Stimulated activated naive CD8-positive, alpha-beta T cell treated with anti-CD3 and anti-CD28 coated beads, Interleukin-15, amount 100 ng/mL, for 72 hours (primary cell): ENCODE results near the gene CLEC10A.
"Not testable (repeated sequence)": the region's sequence is repeated elsewhere in the genome, so short reads cannot be mapped to it uniquely, and the experiment has no call there.

Source experiments
- ATAC-seq: fragments of 150-1000 bp; cut with Tn5 transposase; 2 replicates; pipeline ENCODE4 v1.10.0; 2021; ENCODE audit warnings: mild to moderate bottlenecking, moderate library complexity
- DNase-seq, 2 donors: peaks; one replicate each; pipeline ENCODE4 v3.0.0; 2021 to 2022
- H3K27ac Mint-ChIP-seq, 2 donors: one replicate each; pipeline ENCODE4 v1.8.0; 2022; ENCODE audit warnings: mild to moderate bottlenecking in 2 of 2, mixed read lengths in 2 of 2, moderate library complexity in 2 of 2
- H3K27me3 Mint-ChIP-seq: one replicate; pipeline ENCODE4 v1.8.0; 2022; ENCODE audit warnings: mixed read lengths
- H3K4me1 Mint-ChIP-seq: one replicate; pipeline ENCODE4 v1.8.0; 2022; ENCODE audit warnings: mild to moderate bottlenecking, mixed read lengths
- H3K4me3 Mint-ChIP-seq, 2 donors: one replicate each; pipeline ENCODE4 v1.8.0; 2022; ENCODE audit warnings: mild to moderate bottlenecking in 2 of 2, mixed read lengths in 2 of 2, moderate library complexity in 1 of 2
- H3K9me3 Mint-ChIP-seq, 2 donors: one replicate each; pipeline ENCODE4 v1.8.0; 2022; ENCODE audit warnings: mixed read lengths in 2 of 2

Gene CLEC10A

DNA sequence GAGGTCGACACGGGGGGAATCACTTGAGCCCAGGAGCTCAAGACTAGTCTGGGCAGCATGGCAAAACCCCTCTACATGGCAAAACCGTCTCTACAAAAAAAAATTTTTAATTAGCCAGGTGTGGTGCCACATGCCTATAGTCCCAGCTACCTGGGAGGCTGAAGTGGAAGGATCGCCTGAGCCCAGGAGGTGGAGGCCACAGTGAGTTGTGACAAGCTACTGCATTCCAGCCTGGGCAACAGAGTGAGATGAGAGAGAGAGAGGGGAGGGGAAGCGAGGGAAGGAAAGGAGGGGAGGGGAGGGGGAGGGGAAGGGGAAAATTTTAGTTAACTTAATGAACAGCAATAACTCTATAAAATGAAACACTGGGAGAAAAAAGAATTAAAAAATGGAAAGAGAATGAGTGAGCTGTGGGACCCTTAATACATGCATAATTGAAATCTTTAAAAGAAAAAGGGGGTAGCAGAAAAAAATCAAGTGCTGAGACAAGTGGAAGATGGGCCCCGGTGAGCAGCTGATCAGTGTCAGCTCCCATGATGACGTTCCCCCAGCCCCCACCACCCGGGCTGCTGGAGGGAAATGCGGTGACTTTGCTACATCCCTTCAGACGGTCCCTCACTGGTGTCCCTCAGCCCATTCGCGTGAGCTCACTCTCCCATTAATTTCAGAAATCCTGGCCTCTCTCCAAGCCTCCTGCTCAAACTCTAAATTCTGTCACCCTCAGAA is 31.9 kb upstream of the CLEC10A start:
- Mint-ChIP-seq H3K27me3 (no peaks in the 10 kb centered on the region), H3K9me3 (no peaks in the 10 kb centered on the region), H3K4me1 (peaks cover 11% of the 10 kb centered on the region), H3K27ac (no peak overlapping the region), H3K4me3 (no peak overlapping the region)
- DNase-seq (no peak), ATAC-seq (no peak)

DNA sequence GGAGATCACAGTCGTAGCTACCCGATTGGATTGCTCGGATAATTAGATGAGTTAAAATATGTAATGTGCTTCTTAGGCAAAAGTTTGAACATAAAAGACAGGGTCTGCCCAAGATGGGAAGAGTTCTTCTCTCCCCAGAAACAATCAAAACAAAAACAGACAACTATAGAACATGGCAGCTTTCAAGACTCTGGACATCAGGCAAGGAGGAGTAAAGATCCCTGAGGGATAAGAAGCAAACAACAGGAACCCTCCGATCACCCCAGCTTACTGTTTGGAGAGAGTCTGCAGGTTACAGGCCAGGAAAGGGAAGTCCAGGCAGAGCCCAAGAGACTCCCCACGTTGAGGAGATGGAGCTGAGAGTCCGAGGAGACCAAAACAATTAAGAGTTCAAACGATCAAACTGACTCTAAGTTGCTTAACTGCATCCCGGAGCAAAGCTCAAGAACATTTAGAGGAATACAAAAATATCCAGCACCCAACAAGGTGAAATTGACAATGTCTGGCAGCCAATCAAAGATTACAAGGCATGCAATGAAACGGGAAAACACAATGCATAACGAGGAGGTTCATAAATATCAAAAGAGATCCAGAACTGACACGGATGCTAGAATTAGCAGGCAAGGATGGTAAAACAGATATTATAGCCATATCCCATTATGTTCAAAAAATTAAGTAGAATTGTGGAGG is 30.7 kb upstream of the CLEC10A start:
- Mint-ChIP-seq H3K27me3 (no peaks in the 10 kb centered on the region), H3K4me3 (no peak overlapping the region), H3K9me3 (no peaks in the 10 kb centered on the region), H3K27ac (no peak overlapping the region), H3K4me1 (peaks cover 11% of the 10 kb centered on the region)
- no peak for DNase-seq
- ATAC-seq, result no peak

DNA sequence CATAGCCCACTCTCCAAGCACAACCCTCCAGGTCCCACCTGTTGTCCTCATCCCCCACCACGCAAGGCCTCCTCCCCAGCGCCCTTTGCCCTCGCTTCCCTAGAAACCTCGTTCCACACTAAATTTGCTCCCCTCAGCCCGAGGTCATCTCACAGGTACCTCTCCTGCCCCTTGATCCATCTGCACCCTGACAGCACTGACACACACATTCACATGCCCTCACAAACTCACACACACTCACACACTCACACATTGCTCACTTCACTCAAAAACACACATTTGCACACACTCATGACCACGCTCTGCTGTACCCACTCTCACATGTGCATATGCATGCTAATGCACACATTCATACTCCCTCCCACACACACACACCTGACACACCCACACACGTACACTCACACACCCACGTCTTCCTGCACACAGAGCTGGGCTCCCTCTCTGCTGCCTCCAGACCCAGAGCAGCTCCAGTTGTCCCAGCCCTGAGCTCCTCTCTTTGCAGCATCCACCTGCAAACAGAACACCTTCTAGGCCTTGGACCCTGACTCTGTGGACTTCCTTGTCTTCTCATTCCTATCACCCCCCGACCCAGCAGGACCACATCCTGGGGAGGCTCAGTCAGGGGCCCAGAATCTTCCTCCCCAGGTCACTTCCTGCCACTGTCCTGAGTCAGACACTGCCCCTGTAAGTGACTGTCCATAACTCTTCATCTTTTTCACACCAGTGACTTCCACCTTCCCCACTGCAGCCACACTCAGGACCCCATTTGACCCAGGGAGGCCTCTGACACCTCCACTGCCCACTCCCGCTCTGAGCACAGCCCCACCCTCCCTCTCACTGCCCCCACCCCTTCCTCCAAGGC is 29.6 kb upstream of the CLEC10A start:
- ATAC-seq, result no peak
- no peak for DNase-seq
- Mint-ChIP-seq H3K4me1 (peaks cover 11% of the 10 kb centered on the region), H3K9me3 (no peaks in the 10 kb centered on the region), H3K27ac (no peak overlapping the region), H3K4me3 (no peak overlapping the region), H3K27me3 (no peaks in the 10 kb centered on the region)

DNA sequence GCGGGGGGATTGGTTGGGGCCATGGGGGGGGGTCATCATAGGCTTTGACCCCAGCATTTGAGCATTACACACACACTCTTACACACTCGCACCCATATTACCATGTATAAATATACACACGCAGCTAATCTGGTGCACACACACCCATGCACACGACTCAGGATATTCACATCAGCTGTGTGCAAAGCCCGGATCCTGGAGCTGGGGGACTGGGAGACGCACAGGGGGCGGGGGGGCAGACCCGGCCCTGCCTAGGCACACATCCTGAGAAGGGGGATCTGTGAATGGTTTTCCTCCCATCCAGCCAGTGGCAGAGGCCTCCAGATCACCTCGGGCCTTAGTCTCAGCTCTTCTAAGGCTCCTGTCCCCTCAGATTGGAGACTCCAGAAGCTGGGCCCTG is 28.9 kb upstream of the CLEC10A start:
- DNase-seq (no peak), ATAC-seq (no peak)
- Mint-ChIP-seq H3K9me3 (no peaks in the 10 kb centered on the region), H3K27me3 (no peaks in the 10 kb centered on the region), H3K4me3 (no peak overlapping the region), H3K4me1 (peaks cover 11% of the 10 kb centered on the region), H3K27ac (no peak overlapping the region)

DNA sequence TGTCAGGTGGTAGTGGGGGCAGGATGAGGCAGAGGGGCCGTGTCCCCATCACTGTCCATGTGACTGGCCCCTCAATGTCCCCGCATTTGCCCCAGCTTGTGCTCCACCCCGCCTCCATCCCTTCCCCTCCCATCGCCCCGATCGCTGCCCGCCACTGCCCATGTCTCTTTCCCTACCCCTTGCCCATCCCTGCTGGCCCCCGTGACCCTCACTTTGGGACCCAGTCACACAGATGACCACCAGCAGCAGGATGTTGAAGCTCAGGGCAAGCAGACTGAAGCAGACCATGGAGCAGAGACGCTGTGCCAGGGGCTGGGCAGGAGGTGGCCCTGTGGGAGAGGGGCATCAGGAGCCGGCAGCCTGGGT is 28.5 kb upstream of the CLEC10A start:
- Mint-ChIP-seq H3K27ac (no peak overlapping the region), H3K27me3 (no peaks in the 10 kb centered on the region), H3K9me3 (no peaks in the 10 kb centered on the region), H3K4me3 (no peak overlapping the region), H3K4me1 (peaks cover 11% of the 10 kb centered on the region)
- ATAC-seq, result no peak
- DNase-seq, result no peak

DNA sequence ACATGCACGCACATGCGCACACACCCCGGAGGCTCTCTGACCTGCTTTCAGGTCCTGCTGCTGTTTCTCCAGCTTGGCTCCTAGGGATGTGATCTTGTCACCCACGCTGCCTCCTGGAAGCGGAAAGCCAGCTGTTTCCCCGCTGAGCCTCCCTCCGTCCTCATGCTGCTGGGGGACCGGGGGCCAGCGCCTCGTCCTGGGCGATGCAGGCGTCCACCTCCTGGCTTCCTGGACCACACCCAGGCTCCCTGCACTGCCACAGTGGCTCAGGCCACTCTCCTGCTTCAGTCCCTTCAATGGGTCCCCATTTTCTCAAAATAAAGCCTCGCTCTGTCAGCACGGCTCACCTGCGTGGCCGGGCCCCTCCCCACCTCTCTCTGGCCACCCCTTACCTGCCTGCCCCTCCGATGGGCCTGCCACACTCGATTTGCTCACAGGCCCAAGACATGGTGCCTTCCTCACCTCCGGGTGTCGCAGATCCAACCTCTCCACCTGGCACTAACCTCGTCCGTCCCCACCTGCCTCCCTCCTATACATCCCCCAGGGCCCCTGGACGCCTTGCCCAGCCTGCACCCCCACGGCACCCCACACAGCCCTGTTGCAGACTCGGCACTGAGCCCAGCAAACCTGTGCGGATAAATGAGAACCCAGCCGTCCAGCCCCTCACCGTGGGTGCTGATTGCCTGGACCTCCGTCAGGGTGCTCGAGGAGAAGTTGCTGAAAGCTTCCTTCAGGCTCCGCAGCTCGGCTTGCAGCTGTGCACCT is 27.9 kb upstream of the CLEC10A start:
- Mint-ChIP-seq H3K27ac (no peak overlapping the region), H3K9me3 (no peaks in the 10 kb centered on the region), H3K27me3 (no peaks in the 10 kb centered on the region), H3K4me3 (no peak overlapping the region), H3K4me1 (peaks cover 11% of the 10 kb centered on the region)
- ATAC-seq (no peak), DNase-seq (no peak)

DNA sequence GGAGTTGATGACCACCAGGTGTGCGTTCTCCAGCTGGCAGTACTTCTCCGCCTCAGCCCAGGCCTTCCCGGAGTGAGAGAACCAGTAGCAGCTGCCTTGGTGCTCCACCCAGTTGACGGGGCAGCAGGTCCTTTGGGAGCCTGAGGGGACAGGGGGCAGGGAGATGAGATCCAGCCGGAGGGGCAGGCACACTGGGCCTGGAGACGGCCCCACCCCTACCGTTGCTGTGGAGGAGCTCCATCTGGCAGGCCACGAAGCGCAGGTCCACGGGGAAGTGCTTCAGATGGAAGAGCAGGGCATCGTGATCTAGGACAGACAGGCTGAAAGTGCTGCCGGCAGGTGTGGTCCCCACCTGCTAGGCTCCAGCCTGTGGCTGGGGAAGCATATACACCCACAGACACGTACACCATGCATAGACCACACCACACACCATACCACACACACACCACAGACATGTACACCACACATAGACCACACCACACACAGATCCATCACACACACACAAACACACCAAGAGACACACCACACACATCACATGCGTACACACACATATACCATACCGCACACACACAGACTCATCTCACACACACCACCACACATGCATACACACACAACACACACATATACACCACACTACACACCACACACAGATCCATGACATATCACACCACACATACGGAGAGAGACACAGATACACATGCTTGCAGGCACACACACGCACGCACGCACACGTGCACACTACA is 27.1 kb upstream of the CLEC10A start:
- H3K9me3 Mint-ChIP-seq, result no peaks in the 10 kb centered on the region
- no peaks in the 10 kb centered on the region for H3K27me3 Mint-ChIP-seq
- ATAC-seq, result no peak
- no peak overlapping the region for H3K27ac Mint-ChIP-seq
- no peak overlapping the region for H3K4me3 Mint-ChIP-seq
- no peak for DNase-seq
- peaks cover 11% of the 10 kb centered on the region for H3K4me1 Mint-ChIP-seq

DNA sequence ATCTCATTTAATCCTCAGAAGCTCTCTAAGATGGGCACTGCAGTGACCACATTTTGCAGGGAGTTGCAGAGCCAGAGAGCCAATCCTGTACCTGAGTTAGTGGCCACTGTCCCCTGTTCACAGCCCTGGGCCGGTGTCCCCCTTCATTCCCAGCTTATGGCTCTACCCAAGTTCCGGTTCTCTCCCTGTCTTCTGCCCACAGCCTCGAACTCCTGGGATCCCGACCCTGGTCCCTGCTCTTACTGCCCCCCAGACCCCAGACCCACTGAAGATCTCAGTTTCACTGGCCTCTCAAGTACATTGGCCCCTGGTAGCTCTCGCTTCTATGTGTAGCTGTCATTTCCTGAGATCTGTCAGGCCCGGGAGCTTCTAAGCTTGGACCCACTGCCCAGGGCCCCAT is 22.4 kb upstream of the CLEC10A start:
- ATAC-seq (no peak), DNase-seq (no peak)
- H3K27ac Mint-ChIP-seq, result no peak overlapping the region
- no peaks in the 10 kb centered on the region for H3K27me3 Mint-ChIP-seq
- no peaks in the 10 kb centered on the region for H3K4me1 Mint-ChIP-seq
- no peaks in the 10 kb centered on the region for H3K9me3 Mint-ChIP-seq
- no peak overlapping the region for H3K4me3 Mint-ChIP-seq

DNA sequence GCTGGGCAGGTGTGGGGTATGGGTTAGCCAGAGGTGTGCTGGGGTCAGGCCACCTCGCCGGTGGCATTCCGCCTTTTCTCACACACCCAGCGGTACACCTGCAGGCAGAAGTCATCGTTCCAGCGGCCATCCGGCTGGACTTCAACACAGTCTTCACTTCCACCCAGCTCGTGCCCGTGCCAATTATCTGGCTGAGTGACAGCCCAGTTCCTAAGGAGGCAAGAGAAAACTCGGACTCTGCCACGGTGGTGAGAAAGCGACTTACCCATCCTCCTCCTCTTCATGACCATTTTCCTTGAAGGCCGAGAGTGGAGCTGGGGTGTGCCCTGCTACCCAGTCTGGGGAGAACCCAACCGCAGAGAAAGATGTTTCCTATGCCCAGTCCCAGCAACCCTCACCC is 21.5 kb upstream of the CLEC10A start:
- no peak overlapping the region for H3K4me3 Mint-ChIP-seq
- DNase-seq (no peak), ATAC-seq (no peak)
- H3K27me3 Mint-ChIP-seq, result no peaks in the 10 kb centered on the region
- no peaks in the 10 kb centered on the region for H3K9me3 Mint-ChIP-seq
- H3K4me1 Mint-ChIP-seq, result no peaks in the 10 kb centered on the region
- H3K27ac Mint-ChIP-seq, result no peak overlapping the region

DNA sequence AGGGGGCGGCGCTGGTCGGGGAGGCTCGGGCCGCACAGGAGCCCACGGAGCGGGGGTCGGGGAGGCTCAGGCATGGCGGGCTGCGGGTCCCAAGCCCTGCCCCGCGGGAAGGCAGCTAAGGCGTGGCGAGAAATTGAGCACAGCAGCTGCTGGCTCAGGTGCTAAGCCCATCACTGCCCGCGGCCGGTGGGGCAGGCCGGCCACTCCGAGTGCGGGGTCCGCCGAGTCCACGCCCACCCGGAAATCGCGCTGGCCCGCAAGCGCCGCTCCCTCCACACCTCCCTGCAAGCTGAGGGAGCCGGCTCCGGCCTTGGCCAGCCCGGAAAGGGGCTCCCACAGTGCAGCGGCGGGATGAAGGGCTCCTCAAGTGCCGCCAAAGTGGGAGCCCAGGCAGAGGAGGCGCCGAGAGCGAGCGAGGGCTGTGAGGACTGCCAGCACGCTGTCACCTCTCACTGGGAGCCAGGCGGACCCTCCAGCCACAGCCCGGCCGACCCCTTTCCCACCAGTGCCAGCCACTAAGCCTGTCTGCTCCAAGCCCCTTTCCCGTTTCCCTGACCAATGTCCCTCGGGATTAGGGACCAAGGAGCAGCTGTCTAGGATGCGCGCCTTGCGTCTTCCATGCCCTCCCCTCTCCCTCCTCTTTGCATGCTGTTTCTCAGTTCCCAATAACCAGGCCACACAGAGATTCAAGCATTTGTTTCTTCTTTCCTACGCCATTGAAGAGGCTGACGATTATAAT is 20.8 kb upstream of the CLEC10A start:
- H3K4me1 Mint-ChIP-seq, H3K4me3 Mint-ChIP-seq, H3K27ac Mint-ChIP-seq, H3K9me3 Mint-ChIP-seq, DNase-seq, H3K27me3 Mint-ChIP-seq, ATAC-seq: not testable (repeated sequence)

DNA sequence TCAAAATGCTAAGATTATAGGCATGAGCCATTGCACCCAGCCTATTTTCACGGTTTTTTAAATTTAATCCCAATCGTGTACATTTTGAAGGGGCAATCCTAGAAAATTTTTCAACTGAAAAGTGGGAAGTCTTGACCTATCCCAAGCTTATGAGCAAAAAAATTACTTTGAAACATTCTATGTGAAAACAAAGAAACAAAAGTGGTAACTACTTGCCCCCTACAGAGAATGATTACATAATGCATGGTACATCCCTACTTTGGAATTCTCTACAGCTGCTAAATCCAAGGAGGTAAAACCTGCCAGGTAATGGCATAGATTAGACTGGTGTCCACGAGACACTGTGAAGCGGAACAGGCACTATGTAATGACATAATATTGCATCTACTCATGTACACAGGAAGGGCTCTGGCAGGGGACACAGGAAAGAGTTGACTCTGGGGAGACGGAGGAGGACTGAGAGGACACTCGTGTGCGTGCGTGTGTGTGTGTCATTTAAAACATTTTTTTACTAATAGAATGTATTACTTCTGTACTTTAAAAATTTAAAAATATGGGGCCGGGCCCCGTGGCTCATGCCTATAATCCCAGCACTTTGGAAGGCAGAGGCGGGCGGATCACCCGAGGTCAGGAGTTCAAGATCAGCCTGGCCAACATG is 18.9 kb upstream of the CLEC10A start:
- DNase-seq (no peak), ATAC-seq (no peak)
- Mint-ChIP-seq H3K27ac (no peak overlapping the region), H3K9me3 (no peaks in the 10 kb centered on the region), H3K27me3 (peaks cover 14% of the 10 kb centered on the region), H3K4me1 (peaks cover 13% of the 10 kb centered on the region), H3K4me3 (no peak overlapping the region)

DNA sequence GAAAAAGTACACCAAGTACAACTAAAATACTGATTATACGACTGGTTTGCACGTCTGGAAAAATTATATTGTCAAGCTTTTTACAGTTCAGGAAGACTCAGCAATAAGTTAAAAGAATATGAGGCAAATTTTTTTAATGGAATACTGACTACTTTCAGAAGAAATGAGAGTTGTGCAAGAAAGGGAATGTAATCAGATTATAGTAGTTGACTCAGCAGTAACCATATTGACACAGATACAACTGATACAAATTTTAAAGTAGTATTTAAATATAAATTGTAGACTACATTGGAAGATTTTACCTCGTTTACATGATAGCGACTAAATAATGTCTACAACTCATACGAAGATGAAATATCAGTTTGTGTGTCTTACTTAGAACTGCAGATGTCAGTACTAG is 17.9 kb upstream of the CLEC10A start:
- DNase-seq (no peak), ATAC-seq (no peak)
- Mint-ChIP-seq H3K9me3 (no peaks in the 10 kb centered on the region), H3K27ac (no peak overlapping the region), H3K4me3 (no peak overlapping the region), H3K4me1 (peaks cover 13% of the 10 kb centered on the region), H3K27me3 (peaks cover 15% of the 10 kb centered on the region)

DNA sequence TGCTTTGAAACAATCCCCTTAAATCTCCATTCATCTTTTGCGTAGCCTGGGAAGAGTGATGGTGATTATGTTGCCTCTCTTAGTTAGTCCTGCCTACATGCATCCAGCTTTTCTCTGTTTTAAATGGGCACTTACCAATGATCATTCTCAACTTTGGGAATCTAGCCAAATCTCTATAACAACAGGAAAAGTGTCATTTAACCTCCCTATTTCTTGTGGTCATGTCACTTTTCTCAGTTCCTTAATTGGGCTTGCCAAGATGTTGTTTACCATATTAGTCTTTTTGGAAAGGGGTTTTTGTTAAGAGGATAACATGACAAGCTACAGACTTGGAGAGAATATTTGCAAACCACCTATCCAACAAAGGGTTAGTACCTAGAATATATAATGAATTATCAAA is 15.6 kb upstream of the CLEC10A start:
- no peak overlapping the region for H3K4me3 Mint-ChIP-seq
- H3K9me3 Mint-ChIP-seq, result no peaks in the 10 kb centered on the region
- no peak for ATAC-seq

DNA sequence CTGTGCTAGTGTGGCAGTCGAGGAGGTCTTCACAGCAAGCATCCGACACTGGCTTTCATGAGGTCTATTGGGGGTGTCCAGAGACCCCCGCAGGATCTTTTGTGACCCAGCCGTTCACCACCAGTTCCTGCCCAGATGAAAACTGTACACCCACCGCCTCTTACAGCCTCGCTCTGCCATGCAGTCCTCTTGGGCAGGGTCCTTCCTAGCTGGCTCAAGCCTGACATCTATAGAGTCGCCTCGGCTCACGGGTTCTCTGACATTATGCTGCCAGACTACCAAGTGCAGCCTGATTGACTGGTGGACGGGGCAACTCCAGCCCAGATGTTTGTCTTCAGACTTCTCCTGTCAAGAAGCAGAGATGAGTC is 14.6 kb upstream of the CLEC10A start:
- ATAC-seq (no peak), DNase-seq (no peak)
- H3K4me1 Mint-ChIP-seq, result peaks cover 13% of the 10 kb centered on the region
- no peak overlapping the region for H3K27ac Mint-ChIP-seq
- H3K27me3 Mint-ChIP-seq, result peaks cover 15% of the 10 kb centered on the region
- no peaks in the 10 kb centered on the region for H3K9me3 Mint-ChIP-seq
- peak overlapping the region in 1 of 2 donors; percentile 28 for H3K4me3 Mint-ChIP-seq

More for the DNA sequence above, 15.6 kb upstream of the CLEC10A start:
- no peak for DNase-seq
- Mint-ChIP-seq H3K4me1 (peaks cover 13% of the 10 kb centered on the region), H3K27ac (no peak overlapping the region), H3K27me3 (peaks cover 15% of the 10 kb centered on the region)
